Measurements from ENCODE around the gene CHAF1A. TPM values are rescaled to one million over a fixed set of nuclear protein-coding genes. Genes with fewer than 3 reads are reported as not detected.
A peak's percentile ranks its signal among the peaks of the same experiment; 100 is the strongest.

The CHAF1A gene
- total and polyA plus RNA-seq, 2 of the 4 experiments (the other 2 are of a cell fraction), result 12.4 to 22.9 TPM

DNA sequence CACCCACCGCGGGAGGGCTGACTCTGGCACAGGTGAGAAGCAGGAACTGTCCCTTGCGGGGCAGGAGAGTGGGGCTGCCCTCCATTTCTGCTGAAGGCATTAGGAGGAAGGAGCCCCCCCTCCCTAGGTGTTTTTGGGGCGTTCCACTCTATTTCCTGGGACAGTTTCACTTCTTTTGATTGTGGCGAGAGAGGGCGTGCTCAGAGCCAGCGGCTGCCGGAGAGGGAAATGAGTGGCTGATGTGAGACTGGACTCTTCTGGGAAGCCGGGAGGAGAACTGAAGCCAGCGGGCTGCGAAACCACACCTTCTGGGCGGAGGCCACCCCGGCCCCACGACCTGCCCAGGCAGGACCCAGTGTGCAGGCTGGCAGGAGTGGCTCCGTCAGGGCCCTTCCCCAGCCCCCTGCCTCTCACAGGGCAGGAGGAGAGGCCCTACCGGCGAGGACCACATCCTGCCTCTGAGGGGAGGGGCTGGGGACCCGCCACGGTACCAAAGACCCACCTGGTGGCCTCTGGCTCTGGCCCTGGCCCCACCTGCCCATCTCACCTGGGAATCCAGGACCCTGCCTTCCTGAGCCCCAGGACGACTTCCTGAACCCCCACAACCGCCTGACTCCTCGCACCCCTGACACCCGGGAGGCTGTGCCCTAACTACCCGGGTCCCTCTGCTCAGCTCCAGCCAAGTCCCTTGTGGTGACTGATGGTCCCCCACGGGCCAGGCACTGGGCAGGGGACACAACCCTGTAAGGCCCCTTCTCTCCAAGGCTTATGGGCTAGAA, 33.1 kb upstream of the CHAF1A start:
- Histone ChIP-seq H3K18ac (ENCODE audit: low read depth, low read length) (no peak overlapping the region), H2AK9ac (replicated peaks; ENCODE audit: low read depth, low read length, poor library complexity) (peak overlapping the region; percentile 88), H4K20me1 (ENCODE audit: insufficient read depth, low read length) (peaks cover 42% of the 10 kb centered on the region), H2AFZ (replicated peaks; ENCODE audit: low read length, poor library complexity) (no peak overlapping the region), H3K4ac (ENCODE audit: low read depth, low read length) (peak overlapping the region; percentile 51), H3K79me1 (ENCODE audit: low read depth in 1 of 2, low read length in 2 of 2) (peaks cover 21 to 86% of the 10 kb centered on the region in 2 experiments; a peak in 3 of 4 replicates), H2BK15ac (ENCODE audit: low read depth, low read length) (no peak overlapping the region), H2AK5ac (ENCODE audit: low read depth, low read length) (0 out of 2 replicates have a peak overlapping the region, but pooled peaks have one; percentile 18), H3K56ac (ENCODE audit: extremely low read depth, insufficient read depth, low read length) (no peak overlapping the region), H3K14ac (replicated peaks; ENCODE audit: low read depth, low read length) (peak overlapping the region; percentile 26; the same call in 1 of the 2 replicates), H4K8ac (ENCODE audit: low read depth in 2 of 2, low read length in 2 of 2) (peak overlapping the region in 1 of 2 experiments; percentile 64; a peak in 2 of 4 replicates), H3K4me1 (ENCODE audit: control insufficient read depth, insufficient read depth, low read length) (peaks cover 32% of the 10 kb centered on the region), H3K27ac (ENCODE audit: insufficient read depth, low read length) (no peak overlapping the region; the same call in 1 of the 2 replicates), H3K36me3 (ENCODE audit: control insufficient read depth, insufficient read depth, low read length) (peaks cover 26% of the 10 kb centered on the region), H3K23ac (ENCODE audit: low read depth, low read length) (no peak overlapping the region), H3K4me2 (ENCODE audit: low read depth, low read length) (no peak overlapping the region), H2BK120ac (ENCODE audit: low read depth, low read length) (no peak overlapping the region; the same call in 1 of the 2 replicates), H3K27me3 (ENCODE audit: control insufficient read depth, insufficient read depth, low read length) (no peaks in the 10 kb centered on the region), H3K9me1 (ENCODE audit: insufficient read depth, low read length) (peaks cover 27% of the 10 kb centered on the region), H3K4me3 (ENCODE audit: insufficient read depth, low read depth, low read length) (no peak overlapping the region), H4K5ac (ENCODE audit: low read depth, low read length) (no peak overlapping the region), H4K91ac (ENCODE audit: insufficient read depth, low read depth, low read length) (no peak overlapping the region; the same call in 1 of the 2 replicates), H2BK20ac (ENCODE audit: low read depth, low read length) (no peak overlapping the region), H3K9me3 (ENCODE audit: control insufficient read depth, insufficient read depth, low read length) (no peaks in the 10 kb centered on the region), H3K9ac (ENCODE audit: low read depth, low read length) (no peak overlapping the region), H2BK5ac (ENCODE audit: low read depth, low read length, poor library complexity, severe bottlenecking) (peak overlapping the region; percentile 36)
- CTCF ChIA-PET, result no interaction called here
- in situ Hi-C loops (cut with MboI; ENCODE audit: low sequenced_read_pairs), result no loop called here
- no TSS peak for BruUV-seq (replicated peaks)
- WGBS, 2 experiments (ENCODE audit: extremely low coverage in 2 of 2, insufficient read length in 1 of 2), result 17% methylated on average over 1 of the region's 25 CpGs; no CpG with 5 or more reads in 1 of the 2 experiments
- intact Hi-C loops (cut with micrococcal nuclease), result no loop called here
- POLR2A ChIA-PET (ENCODE audit: unreplicated experiment), result no interaction called here
- dilution Hi-C loops (cut with HindIII; ENCODE audit: low sequenced_read_pairs, unreplicated experiment), result no loop called here
- no peak for DNase-seq
- no peak for ATAC-seq (ENCODE audit: low read depth)
- TF ChIP-seq CHD1 (IDR thresholded peaks at IDR 0.05; ENCODE audit: low read depth, low read length), result no peak
- TF ChIP-seq MXI1 (IDR thresholded peaks at IDR 0.05; ENCODE audit: borderline replicate concordance, low read depth, low read length), result no peak
- no peak for TF ChIP-seq RAD21 (IDR thresholded peaks at IDR 0.05; ENCODE audit: low read length)
- no peak for TF ChIP-seq RFX5 (IDR thresholded peaks at IDR 0.05; ENCODE audit: low read depth, low read length)
- TF ChIP-seq CEBPB (IDR thresholded peaks at IDR 0.05; ENCODE audit: low read depth, low read length), result no peak
- no peak for TF ChIP-seq CTCF (conservative IDR thresholded peaks at IDR 0.05; ENCODE audit: low read depth, low read length)
- TF ChIP-seq FOS (IDR thresholded peaks at IDR 0.05; ENCODE audit: low read depth, low read length), result no peak
